Ovary (tissue), 9 donors: Measurements from ENCODE around the gene COLQ. TPM values are rescaled to one million over a fixed set of nuclear protein-coding genes. Genes with fewer than 3 reads are reported as not detected.

Experiments used
- DNase-seq, 5 donors: peaks; one replicate each; pipeline ENCODE4 v3.0.0-alpha.2; 2019 to 2020
- H3K27ac ChIP-seq, 2 donors: fragments of 200-600 bp; one replicate each; pipeline versions ENCODE4 v1.5.1 to v1.8.0; 2019 to 2022
- H3K27me3 ChIP-seq: fragments of 200-600 bp; one replicate; pipeline ENCODE4 v1.8.0; 2022
- H3K36me3 ChIP-seq: fragments of 200-600 bp; sonication (generic); one replicate; pipeline ENCODE4 v1.5.1; 2019
- H3K4me1 ChIP-seq: one replicate; pipeline ENCODE4 v1.8.1; 2013; ENCODE audit warnings: mild to moderate bottlenecking, moderate library complexity; ENCODE audit not compliant: insufficient read depth
- H3K4me3 ChIP-seq: fragments of 200-600 bp; sonication (generic); one replicate; pipeline ENCODE4 v1.5.1; 2017
- H3K9me3 ChIP-seq, 2 donors: fragments of 200-600 bp in 1 of 2; sonication (generic) in 1 of 2; one replicate each; pipeline versions ENCODE4 v1.5.1 to v1.8.1; 2013 to 2019; ENCODE audit warnings: mild to moderate bottlenecking in 1 of 2, moderate library complexity in 1 of 2
- CTCF ChIP-seq, 3 donors: fragments of 450-650 bp in 2 of 3; fragments of 200-600 bp in 1 of 3; IDR thresholded peaks; one replicate each; pipeline versions ENCODE4 v1.5.1 to v1.8.0; 2016 to 2022; ENCODE audit warnings: antibody characterized with exemption in 3 of 3, mild to moderate bottlenecking in 1 of 3
- EP300 ChIP-seq: sonication (generic); formaldehyde crosslinking; IDR thresholded peaks from one replicate; pipeline ENCODE4 v1.6.1; 2017; ENCODE audit warnings: antibody characterized with exemption
- POLR2A ChIP-seq: fragments of 450-650 bp; IDR thresholded peaks from one replicate; pipeline ENCODE4 v1.6.1; 2017; ENCODE audit warnings: antibody characterized with exemption, mild to moderate bottlenecking, moderate library complexity
- WGBS, 3 donors: extraction: QIAGEN DNeasy Blood & Tissue Kit in 1 of 3; methylation state at CpG; one replicate each; pipeline versions ENCODE4 v1.1.5 to v1.1.7; 2013 to 2017; 5-methylcytosine and 5-hydroxymethylcytosine counted together
- intact Hi-C, 4 donors: fragments of 100-400 bp; cut with DNase I; formaldehyde crosslinking; loops; one replicate each; pipeline versions ENCODE4 v1.11.0 to v1.15.1; 2022 to 2023
- polyA plus RNA-seq, 2 donors: library from polyadenylated mRNA; stranded (reverse); fragments of 200-250 nt in 1 of 2; fragments of 350-450 nt in 1 of 2; fragmentation: Illumina TruSeq in 1 of 2; extraction: RNeasy Lipid Tissue Mini Kit (QIAGEN cat#74804) in 1 of 2; gene quantifications; one replicate each; pipeline ENCODE4 v1.2.3, GENCODE V29; 2013 to 2014
- total RNA-seq, 7 donors: library from RNA; depleted of rRNA in 2 of 7; stranded (reverse); fragments of >200 nt in 2 of 7; fragmentation: NEBNext Ultra II Directional in 3 of 7; extraction: Animal tissue kit (Norgen Biotek cat#: 25700) in 3 of 7; gene quantifications; one replicate each; pipeline versions ENCODE4 v1.1.0 to v1.2.4, GENCODE V29; 2016 to 2023
- donor health status: DM: no; HTN: no; CAD: no; lungs with moderate emphysema.
- donor health status: DM: no; HTN: no; CAD: no.
- donor health status: Bipolar disorder and iron deficiency.
- donor health status: DM: yes; HTN: yes; CAD: no.
- donor health status: DM: no; HTN: no; CAD: no.
- donor health status: DM: yes; HTN: yes; CAD: no.

COLQ gene
- total and polyA plus RNA-seq, 9 donors, result 1.9 to 6.1 (median 3.1) TPM

GRCh38 chr3:15542614-15543013 lies 21.1 kb upstream of the COLQ start:
- intact Hi-C loops, result no loop called here
- WGBS, 3 donors, result 37 to 44% (median 38%) methylated on average over 5 of the region's 5 CpGs
- Histone ChIP-seq H3K27ac (no peak overlapping the region), H3K4me1 (no peaks in the 10 kb centered on the region), H3K36me3 (no peaks in the 10 kb centered on the region), H3K4me3 (no peak overlapping the region), H3K9me3 (no peaks in the 10 kb centered on the region), H3K27me3 (no peaks in the 10 kb centered on the region)
- no peak for TF ChIP-seq POLR2A
- TF ChIP-seq CTCF (IDR thresholded peaks at IDR 0.05), result no peak
- no peak for TF ChIP-seq EP300
- DNase-seq, result no peak

- Histone ChIP-seq H3K36me3 (no peaks in the 10 kb centered on the region), H3K9me3 (no peaks in the 10 kb centered on the region), H3K27me3 (no peaks in the 10 kb centered on the region), H3K4me3 (no peak overlapping the region), H3K27ac (no peak overlapping the region), H3K4me1 (no peaks in the 10 kb centered on the region)
- 95 to 99% (median 96%) methylated on average over 4 of the region's 4 CpGs for whole genome bisulfite sequencing, 3 donors
- TF ChIP-seq CTCF (IDR thresholded peaks at IDR 0.05), result no peak
- no peak for TF ChIP-seq POLR2A
- no peak for TF ChIP-seq EP300
- no peak for DNase-seq
- intact Hi-C loops, result no loop called here
Measured at GRCh38 chr3:15541371-15541770, 19.9 kb upstream of the COLQ start.

- WGBS, 3 donors, result 92 to 98% (median 93%) methylated on average over 1 of the region's 1 CpG
- intact Hi-C loops, result no loop called here
- Histone ChIP-seq H3K9me3 (no peaks in the 10 kb centered on the region), H3K36me3 (no peaks in the 10 kb centered on the region), H3K27ac (no peak overlapping the region), H3K4me3 (no peak overlapping the region), H3K27me3 (no peaks in the 10 kb centered on the region), H3K4me1 (no peaks in the 10 kb centered on the region)
- DNase-seq, result no peak
- TF ChIP-seq CTCF (IDR thresholded peaks at IDR 0.05), result no peak
- TF ChIP-seq EP300, result no peak
- TF ChIP-seq POLR2A, result no peak
Measured at GRCh38 chr3:15539066-15539465, 17.6 kb upstream of the COLQ start.

- Histone ChIP-seq H3K9me3 (no peaks in the 10 kb centered on the region), H3K27ac (no peak overlapping the region), H3K4me1 (no peaks in the 10 kb centered on the region), H3K27me3 (no peaks in the 10 kb centered on the region), H3K36me3 (no peaks in the 10 kb centered on the region), H3K4me3 (no peak overlapping the region)
- TF ChIP-seq CTCF (IDR thresholded peaks at IDR 0.05) (no peak), EP300 (no peak), POLR2A (no peak)
- WGBS, 3 donors, result 80 to 94% (median 91%) methylated on average over 2 of the region's 2 CpGs
- intact Hi-C loops, result no loop called here
- DNase-seq, result no peak
Measured at GRCh38 chr3:15538345-15538744, 16.8 kb upstream of the COLQ start.

- Histone ChIP-seq H3K9me3 (no peaks in the 10 kb centered on the region), H3K27ac (no peak overlapping the region), H3K27me3 (no peaks in the 10 kb centered on the region), H3K4me1 (no peaks in the 10 kb centered on the region), H3K36me3 (no peaks in the 10 kb centered on the region), H3K4me3 (no peak overlapping the region)
- DNase-seq, result no peak
- intact Hi-C loops, result no loop called here
- TF ChIP-seq POLR2A (no peak), EP300 (no peak), CTCF (IDR thresholded peaks at IDR 0.05) (no peak)
- WGBS, 3 donors, result 29 to 33% (median 33%) methylated on average over 2 of the region's 2 CpGs
Measured at GRCh38 chr3:15536856-15537255, 15.3 kb upstream of the COLQ start.
